ENCODE results near the gene DPF3.

- TF ChIP-seq CTCF (IDR thresholded peaks at IDR 0.05) (no peak), POLR2A (IDR thresholded peaks at IDR 0.05) (no peak)
Measured at GRCh38 chr14:72732022-72732780, 161.7 kb downstream of the DPF3 start.

Measured in esophagus squamous epithelium (tissue), 4 donors.